Measurements from ENCODE around the gene TPRA1.

- TF ChIP-seq POLR2A (IDR thresholded peaks at IDR 0.05; ENCODE audit: low read length) = no peak
- TF ChIP-seq MAX (IDR thresholded peaks at IDR 0.05) = no peak
- no peak for TF ChIP-seq CTCF (IDR thresholded peaks at IDR 0.05)
- no peak for TF ChIP-seq MYC (IDR thresholded peaks at IDR 0.05; ENCODE audit: borderline replicate concordance, low read length)
- TF ChIP-seq EP300 (IDR thresholded peaks at IDR 0.05) = no peak
These were observed 792 bp downstream of the TPRA1 start for GRCh38 chr3:127589600-127590281.

Measured in A549 (cell line).